Endothelial cell of umbilical vein (primary cell): ENCODE results near the gene LPCAT3. TPM values are rescaled to one million over a fixed set of nuclear protein-coding genes. Genes with fewer than 3 reads are reported as not detected.
A peak's percentile ranks its signal among the peaks of the same experiment; 100 is the strongest.

ENCODE experiments used
- BruUV-seq: library from RNA; stranded (reverse); fragments of 400-500 nt; replicated peaks from 2 replicates; lab custom pipeline; 2021; lab: Mats Ljungman, UMichigan
- CTCF ChIA-PET: fragments of 300-600, 350-600 bp; sonication (Branson Sonifier 250); formaldehyde crosslinking; loops from one replicate; lab custom pipeline; 2021; ENCODE audit warnings: antibody characterized with exemption, inconsistent platforms; lab: Charles Lee
- POLR2A ChIA-PET: fragments of 300-600, 350-600 bp; sonication (Branson Sonifier 250); formaldehyde crosslinking; loops from one replicate; lab custom pipeline; 2021; ENCODE audit warnings: antibody characterized with exemption, inconsistent platforms; lab: Charles Lee
- DNase-seq: peaks from one replicate; pipeline ENCODE4 v3.0.0-alpha.2; 2011; ENCODE audit warnings: low read depth, low spot score
- FAIRE-seq: peaks from 2 replicates; lab custom pipeline; 2011; peaks lifted over from hg19 to GRCh38; lab: Jason Lieb, UNC
- H2AFZ ChIP-seq: 2 replicates; pipeline ENCODE4 v1.6.0; 2012; ENCODE audit warnings: low read depth, low read length, control low read depth, inconsistent platforms
- H3K27ac ChIP-seq: 2 replicates; pipeline ENCODE4 v1.5.1; 2011; ENCODE audit warnings: low read depth, mild to moderate bottlenecking, control low read depth, low read length, moderate library complexity; ENCODE audit not compliant: insufficient read depth
- H3K27me3 ChIP-seq, 2 experiments: 2 replicates each; pipeline versions ENCODE4 v1.6.0 to v1.6.1; 2011; ENCODE audit warnings: low read length in 2 of 2, mixed read lengths in 1 of 2; ENCODE audit not compliant: control insufficient read depth in 2 of 2, insufficient read depth in 2 of 2
- H3K36me3 ChIP-seq, 2 experiments: 2 replicates in 1 of 2; 3 replicates in 1 of 2; pipeline ENCODE4 v1.5.1; 2011; ENCODE audit warnings: low read length in 2 of 2, mild to moderate bottlenecking in 1 of 2, moderate library complexity in 1 of 2; ENCODE audit not compliant: control insufficient read depth in 2 of 2, insufficient read depth in 2 of 2; ENCODE audit errors: extremely low read depth in 1 of 2
- H3K4me1 ChIP-seq: 3 replicates; pipeline ENCODE4 v1.5.1; 2011; ENCODE audit warnings: mild to moderate bottlenecking, low read length; ENCODE audit not compliant: control insufficient read depth, insufficient read depth; ENCODE audit errors: extremely low read depth
- H3K4me2 ChIP-seq: 2 replicates; pipeline ENCODE4 v1.6.1; 2011; ENCODE audit warnings: low read length, control low read depth, mixed read lengths; ENCODE audit not compliant: insufficient read depth
- H3K4me3 ChIP-seq, 3 experiments: fragments of 200-600 bp in 1 of 3; sonication (generic), shearing (Covaris generic) in 1 of 3; replicated peaks in 1 of 3; 2 replicates each; pipeline ENCODE4 v1.5.1; 2011 to 2016; ENCODE audit warnings: control low read depth in 3 of 3, low read length in 3 of 3, mild to moderate bottlenecking in 2 of 3, inconsistent platforms in 1 of 3, low read depth in 1 of 3, moderate library complexity in 1 of 3; ENCODE audit not compliant: insufficient read depth in 1 of 3
- H3K79me2 ChIP-seq: 2 replicates; pipeline ENCODE4 v1.6.0; 2012; ENCODE audit warnings: low read length, inconsistent platforms; ENCODE audit not compliant: control insufficient read depth, insufficient read depth
- H3K9ac ChIP-seq: replicated peaks from 2 replicates; pipeline ENCODE3; 2011; ENCODE audit warnings: low read length, control low read depth; ENCODE audit not compliant: insufficient read depth; ENCODE audit errors: extremely low read depth
- H3K9me1 ChIP-seq: replicated peaks from 3 replicates; pipeline ENCODE4 v1.6.0; 2011; ENCODE audit warnings: mild to moderate bottlenecking, low read length; ENCODE audit not compliant: control insufficient read depth, insufficient read depth; ENCODE audit errors: extremely low read depth
- H3K9me3 ChIP-seq: replicated peaks from 2 replicates; pipeline ENCODE4 v1.5.1; 2012; ENCODE audit warnings: low read length, inconsistent platforms; ENCODE audit not compliant: control insufficient read depth, insufficient read depth
- H4K20me1 ChIP-seq: replicated peaks from 2 replicates; pipeline ENCODE3; 2011; ENCODE audit warnings: mild to moderate bottlenecking, low read length; ENCODE audit not compliant: control insufficient read depth, insufficient read depth; ENCODE audit errors: extremely low read depth
- dilution Hi-C: fragments of 300-500 bp; cut with MboI; formaldehyde crosslinking; loops from one replicate; pipeline ENCODE4 v1.15.0; 2019; ENCODE audit warnings: low sequenced_read_pairs; ENCODE audit not compliant: extremely low pct_ligation_motif_present
- intact Hi-C: fragments of 100-400 bp; cut with micrococcal nuclease; formaldehyde crosslinking; loops from one replicate; pipeline ENCODE4 v1.10.0; 2022
- polyA plus RNA-seq, 4 experiments: library from polyadenylated mRNA; depleted of rRNA in 3 of 4; stranded (reverse) in 3 of 4; unstranded in 1 of 4; fragments of >200 nt; gene quantifications; 2 replicates each; pipeline versions ENCODE4 v1.2.1 to v1.2.3, GENCODE V29; 2011 to 2012; ENCODE audit warnings: missing spikeins in 1 of 4
- total RNA-seq: library from RNA; stranded (reverse); gene quantifications from 2 replicates; pipeline ENCODE4 v1.2.3, GENCODE V29; 2021
- TF ChIP-seq, protein P1 (sequence below), 2 donors: IDR thresholded peaks; 1 replicate in 1 of 2; 2 replicates in 1 of 2; pipeline ENCODE4 v1.5.1; 2011; ENCODE audit warnings: low read length in 2 of 2, mild to moderate bottlenecking in 2 of 2, moderate library complexity in 2 of 2, control low read depth in 1 of 2, inconsistent platforms in 1 of 2, low read depth in 1 of 2; ENCODE audit not compliant: insufficient read depth in 1 of 2; ENCODE audit errors: extremely low read depth in 1 of 2
- TF ChIP-seq, protein P2 (sequence below): IDR thresholded peaks from 2 replicates; pipeline ENCODE4 v1.6.1; 2011; ENCODE audit not compliant: insufficient read depth, insufficient read length

LPCAT3 gene
- total and polyA plus RNA-seq, 2 donors (not counting 3 experiments of a cell fraction or from before 2014, with no cell fraction given) = 29.5 to 36.0 TPM

DNA sequence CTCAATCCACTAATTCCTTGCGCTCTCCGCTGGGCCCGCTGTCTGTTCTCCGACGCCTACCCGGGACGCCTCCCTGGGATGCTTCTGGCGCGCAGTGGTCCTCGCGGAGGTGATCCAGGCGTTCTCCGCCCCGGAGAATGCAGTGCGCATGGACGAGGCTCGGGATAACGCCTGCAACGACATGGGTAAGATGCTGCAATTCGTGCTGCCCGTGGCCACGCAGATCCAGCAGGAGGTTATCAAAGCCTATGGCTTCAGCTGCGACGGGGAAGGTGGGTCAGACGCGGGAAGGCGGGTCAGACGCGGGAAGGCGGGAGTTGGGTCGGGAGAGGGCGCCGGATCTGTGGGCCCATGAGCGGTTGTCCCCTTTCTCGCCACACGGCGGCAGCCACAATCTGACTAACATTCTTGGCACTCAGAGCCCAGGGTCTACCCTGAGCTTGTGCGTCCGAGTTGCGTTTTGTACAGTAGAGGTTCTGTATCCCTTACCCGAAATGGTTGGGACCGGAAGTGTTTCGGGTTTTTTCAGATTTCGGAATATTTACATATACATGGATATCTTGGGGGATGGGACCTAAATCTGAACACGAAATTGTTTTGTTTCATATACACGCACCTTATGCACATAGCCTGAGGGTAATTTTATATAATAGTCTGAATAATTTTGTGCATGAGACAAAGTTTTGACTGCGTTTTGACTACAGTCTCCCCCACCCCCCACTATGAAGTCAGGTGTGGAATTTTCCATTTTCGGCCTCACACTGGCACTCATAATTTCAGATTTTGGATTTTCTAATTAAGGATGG lies 73.7 kb downstream of the LPCAT3 start:
- CTCF ChIA-PET = interaction anchor here (0.6 to 6.0 kb wide), 29 partner anchors 10 to 693 kb away, joined by 3 to 124 read pairs (median 4); partner anchors contain the start of genes ATN1, C1R, C1RL and C1S
- H2AFZ ChIP-seq = no peak overlapping the region
- peak; percentile 98 for FAIRE-seq

More for the DNA sequence above, 73.7 kb downstream of the LPCAT3 start:
- peak overlapping the region; percentile 74 for H3K9ac ChIP-seq
- no peaks in the 10 kb centered on the region for H3K79me2 ChIP-seq
- peaks cover 15% of the 10 kb centered on the region for H3K4me1 ChIP-seq
- POLR2A ChIA-PET = interaction anchor here (0.6 to 2.5 kb wide), 13 partner anchors 10 to 165 kb away, joined by 3 to 24 read pairs (median 6); partner anchors contain the start of genes ATN1, C1RL, LPCAT3 and SPSB2
- TF ChIP-seq, protein P1, sequence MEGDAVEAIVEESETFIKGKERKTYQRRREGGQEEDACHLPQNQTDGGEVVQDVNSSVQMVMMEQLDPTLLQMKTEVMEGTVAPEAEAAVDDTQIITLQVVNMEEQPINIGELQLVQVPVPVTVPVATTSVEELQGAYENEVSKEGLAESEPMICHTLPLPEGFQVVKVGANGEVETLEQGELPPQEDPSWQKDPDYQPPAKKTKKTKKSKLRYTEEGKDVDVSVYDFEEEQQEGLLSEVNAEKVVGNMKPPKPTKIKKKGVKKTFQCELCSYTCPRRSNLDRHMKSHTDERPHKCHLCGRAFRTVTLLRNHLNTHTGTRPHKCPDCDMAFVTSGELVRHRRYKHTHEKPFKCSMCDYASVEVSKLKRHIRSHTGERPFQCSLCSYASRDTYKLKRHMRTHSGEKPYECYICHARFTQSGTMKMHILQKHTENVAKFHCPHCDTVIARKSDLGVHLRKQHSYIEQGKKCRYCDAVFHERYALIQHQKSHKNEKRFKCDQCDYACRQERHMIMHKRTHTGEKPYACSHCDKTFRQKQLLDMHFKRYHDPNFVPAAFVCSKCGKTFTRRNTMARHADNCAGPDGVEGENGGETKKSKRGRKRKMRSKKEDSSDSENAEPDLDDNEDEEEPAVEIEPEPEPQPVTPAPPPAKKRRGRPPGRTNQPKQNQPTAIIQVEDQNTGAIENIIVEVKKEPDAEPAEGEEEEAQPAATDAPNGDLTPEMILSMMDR (IDR thresholded peaks at IDR 0.05; ENCODE audit: extremely low read depth in 1 of 2, insufficient read depth in 1 of 2, low read depth in 1 of 2, low read length in 2 of 2) = peak; percentile 72 to 89
- TF ChIP-seq, protein P2, sequence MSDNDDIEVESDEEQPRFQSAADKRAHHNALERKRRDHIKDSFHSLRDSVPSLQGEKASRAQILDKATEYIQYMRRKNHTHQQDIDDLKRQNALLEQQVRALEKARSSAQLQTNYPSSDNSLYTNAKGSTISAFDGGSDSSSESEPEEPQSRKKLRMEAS = no peak
- peaks cover 0 to 13% of the 10 kb centered on the region in 2 experiments for H3K36me3 ChIP-seq
- peak overlapping the region; percentile 20 to 51 (median 51) for H3K4me3 ChIP-seq
- dilution Hi-C loops = no loop called here
- no TSS peak for BruUV-seq
- peak; percentile 89 for DNase-seq
- no peaks in the 10 kb centered on the region for H3K9me1 ChIP-seq
- no peaks in the 10 kb centered on the region for H3K27me3 ChIP-seq
- H3K9me3 ChIP-seq = no peaks in the 10 kb centered on the region
- peak overlapping the region; percentile 73 for H3K4me2 ChIP-seq
- intact Hi-C loops = loop anchor here (1.0 to 2.0 kb wide), 10 partner anchors 20 to 694 kb away; partner anchors contain the start of genes C1R, C1RL, EMG1 and LPCAT3
- peak overlapping the region; percentile 57 for H3K27ac ChIP-seq
- no peaks in the 10 kb centered on the region for H4K20me1 ChIP-seq
